Endothelial cell of umbilical vein (primary cell): ENCODE results near the gene SNAP25. TPM values are rescaled to one million over a fixed set of nuclear protein-coding genes. Genes with fewer than 3 reads are reported as not detected.

Source experiments
- BruUV-seq: library from RNA; stranded (reverse); fragments of 400-500 nt; replicated peaks from 2 replicates; lab custom pipeline; 2021; lab: Mats Ljungman, UMichigan
- CTCF ChIA-PET: fragments of 300-600, 350-600 bp; sonication (Branson Sonifier 250); formaldehyde crosslinking; loops from one replicate; lab custom pipeline; 2021; ENCODE audit warnings: antibody characterized with exemption, inconsistent platforms; lab: Charles Lee
- POLR2A ChIA-PET: fragments of 300-600, 350-600 bp; sonication (Branson Sonifier 250); formaldehyde crosslinking; loops from one replicate; lab custom pipeline; 2021; ENCODE audit warnings: antibody characterized with exemption, inconsistent platforms; lab: Charles Lee
- DNase-seq: peaks from one replicate; pipeline ENCODE4 v3.0.0-alpha.2; 2011; ENCODE audit warnings: low read depth, low spot score
- FAIRE-seq: peaks from 2 replicates; lab custom pipeline; 2011; peaks lifted over from hg19 to GRCh38; lab: Jason Lieb, UNC
- H2AFZ ChIP-seq: 2 replicates; pipeline ENCODE4 v1.6.0; 2012; ENCODE audit warnings: low read depth, low read length, control low read depth, inconsistent platforms
- H3K27ac ChIP-seq: 2 replicates; pipeline ENCODE4 v1.5.1; 2011; ENCODE audit warnings: low read depth, mild to moderate bottlenecking, control low read depth, low read length, moderate library complexity; ENCODE audit not compliant: insufficient read depth
- H3K27me3 ChIP-seq, 2 experiments: 2 replicates each; pipeline versions ENCODE4 v1.6.0 to v1.6.1; 2011; ENCODE audit warnings: low read length in 2 of 2, mixed read lengths in 1 of 2; ENCODE audit not compliant: control insufficient read depth in 2 of 2, insufficient read depth in 2 of 2
- H3K36me3 ChIP-seq, 2 experiments: 2 replicates in 1 of 2; 3 replicates in 1 of 2; pipeline ENCODE4 v1.5.1; 2011; ENCODE audit warnings: low read length in 2 of 2, mild to moderate bottlenecking in 1 of 2, moderate library complexity in 1 of 2; ENCODE audit not compliant: control insufficient read depth in 2 of 2, insufficient read depth in 2 of 2; ENCODE audit errors: extremely low read depth in 1 of 2
- H3K4me1 ChIP-seq: 3 replicates; pipeline ENCODE4 v1.5.1; 2011; ENCODE audit warnings: mild to moderate bottlenecking, low read length; ENCODE audit not compliant: control insufficient read depth, insufficient read depth; ENCODE audit errors: extremely low read depth
- H3K4me2 ChIP-seq: 2 replicates; pipeline ENCODE4 v1.6.1; 2011; ENCODE audit warnings: low read length, control low read depth, mixed read lengths; ENCODE audit not compliant: insufficient read depth
- H3K4me3 ChIP-seq, 3 experiments: fragments of 200-600 bp in 1 of 3; sonication (generic), shearing (Covaris generic) in 1 of 3; replicated peaks in 1 of 3; 2 replicates each; pipeline ENCODE4 v1.5.1; 2011 to 2016; ENCODE audit warnings: control low read depth in 3 of 3, low read length in 3 of 3, mild to moderate bottlenecking in 2 of 3, inconsistent platforms in 1 of 3, low read depth in 1 of 3, moderate library complexity in 1 of 3; ENCODE audit not compliant: insufficient read depth in 1 of 3
- H3K79me2 ChIP-seq: 2 replicates; pipeline ENCODE4 v1.6.0; 2012; ENCODE audit warnings: low read length, inconsistent platforms; ENCODE audit not compliant: control insufficient read depth, insufficient read depth
- H3K9ac ChIP-seq: replicated peaks from 2 replicates; pipeline ENCODE3; 2011; ENCODE audit warnings: low read length, control low read depth; ENCODE audit not compliant: insufficient read depth; ENCODE audit errors: extremely low read depth
- H3K9me1 ChIP-seq: replicated peaks from 3 replicates; pipeline ENCODE4 v1.6.0; 2011; ENCODE audit warnings: mild to moderate bottlenecking, low read length; ENCODE audit not compliant: control insufficient read depth, insufficient read depth; ENCODE audit errors: extremely low read depth
- H3K9me3 ChIP-seq: replicated peaks from 2 replicates; pipeline ENCODE4 v1.5.1; 2012; ENCODE audit warnings: low read length, inconsistent platforms; ENCODE audit not compliant: control insufficient read depth, insufficient read depth
- H4K20me1 ChIP-seq: replicated peaks from 2 replicates; pipeline ENCODE3; 2011; ENCODE audit warnings: mild to moderate bottlenecking, low read length; ENCODE audit not compliant: control insufficient read depth, insufficient read depth; ENCODE audit errors: extremely low read depth
- EZH2 ChIP-seq: IDR thresholded peaks from 2 replicates; pipeline ENCODE4 v1.6.1; 2012; ENCODE audit warnings: borderline replicate concordance, low read depth, mild to moderate bottlenecking, moderate library complexity, low read length, inconsistent platforms; ENCODE audit not compliant: severe bottlenecking
- FOS ChIP-seq: IDR thresholded peaks from 2 replicates; pipeline ENCODE4 v1.6.1; 2011; ENCODE audit warnings: mild to moderate bottlenecking, low read length, moderate library complexity, borderline replicate concordance; ENCODE audit not compliant: insufficient read depth
- GATA2 ChIP-seq: IDR thresholded peaks from 2 replicates; pipeline ENCODE4 v1.7.0; 2011; ENCODE audit warnings: low read depth, mild to moderate bottlenecking, moderate library complexity, mixed read lengths, low read length; ENCODE audit not compliant: insufficient read length, insufficient read depth
- JUN ChIP-seq: IDR thresholded peaks from 2 replicates; pipeline ENCODE4 v1.6.1; 2011; ENCODE audit warnings: borderline replicate concordance, low read depth; ENCODE audit not compliant: insufficient read length, insufficient read depth
- MYC ChIP-seq: IDR thresholded peaks from one replicate; pipeline ENCODE4 v1.6.1; 2011; ENCODE audit warnings: mild to moderate bottlenecking, low read depth, low read length
- POLR2A ChIP-seq: IDR thresholded peaks from 2 replicates; pipeline ENCODE4 v1.6.1; 2012; ENCODE audit warnings: low read depth, mild to moderate bottlenecking, control low read depth, low read length
- POLR2AphosphoS5 ChIP-seq: IDR thresholded peaks from 2 replicates; pipeline ENCODE4 v1.6.1; 2012; ENCODE audit warnings: low read depth, mild to moderate bottlenecking, control low read depth, low read length, moderate library complexity; ENCODE audit not compliant: insufficient read depth
- dilution Hi-C: fragments of 300-500 bp; cut with MboI; formaldehyde crosslinking; loops from one replicate; pipeline ENCODE4 v1.15.0; 2019; ENCODE audit warnings: low sequenced_read_pairs; ENCODE audit not compliant: extremely low pct_ligation_motif_present
- intact Hi-C: fragments of 100-400 bp; cut with micrococcal nuclease; formaldehyde crosslinking; loops from one replicate; pipeline ENCODE4 v1.10.0; 2022
- polyA plus RNA-seq, 4 experiments: library from polyadenylated mRNA; depleted of rRNA in 3 of 4; stranded (reverse) in 3 of 4; unstranded in 1 of 4; fragments of >200 nt; gene quantifications; 2 replicates each; pipeline versions ENCODE4 v1.2.1 to v1.2.3, GENCODE V29; 2011 to 2012; ENCODE audit warnings: missing spikeins in 1 of 4
- total RNA-seq: library from RNA; stranded (reverse); gene quantifications from 2 replicates; pipeline ENCODE4 v1.2.3, GENCODE V29; 2021
- TF ChIP-seq, protein P1 (sequence below): IDR thresholded peaks from 2 replicates; pipeline ENCODE4 v1.6.1; 2011; ENCODE audit not compliant: insufficient read depth, insufficient read length
- TF ChIP-seq, protein P2 (sequence below), 2 donors: IDR thresholded peaks; 1 replicate in 1 of 2; 2 replicates in 1 of 2; pipeline ENCODE4 v1.5.1; 2011; ENCODE audit warnings: low read length in 2 of 2, mild to moderate bottlenecking in 2 of 2, moderate library complexity in 2 of 2, control low read depth in 1 of 2, inconsistent platforms in 1 of 2, low read depth in 1 of 2; ENCODE audit not compliant: insufficient read depth in 1 of 2; ENCODE audit errors: extremely low read depth in 1 of 2

The SNAP25 gene
- total and polyA plus RNA-seq, 2 donors (not counting 3 experiments of a cell fraction or from before 2014, with no cell fraction given): 3.9 to 4.4 TPM

- DNase-seq (no peak), FAIRE-seq (no peak)
- Histone ChIP-seq H3K27ac (no peak overlapping the region), H2AFZ (no peak overlapping the region), H3K36me3 (no peaks in the 10 kb centered on the region), H3K79me2 (no peaks in the 10 kb centered on the region), H3K4me2 (no peak overlapping the region), H3K4me3 (no peak overlapping the region), H3K9me1 (no peaks in the 10 kb centered on the region), H4K20me1 (no peaks in the 10 kb centered on the region), H3K4me1 (no peaks in the 10 kb centered on the region), H3K9me3 (no peaks in the 10 kb centered on the region), H3K9ac (no peak overlapping the region), H3K27me3 (peaks cover 3 to 6% of the 10 kb centered on the region in 2 experiments)
- TF ChIP-seq JUN: no peak
- no peak for TF ChIP-seq FOS
- TF ChIP-seq POLR2A: no peak
- TF ChIP-seq, protein P1, sequence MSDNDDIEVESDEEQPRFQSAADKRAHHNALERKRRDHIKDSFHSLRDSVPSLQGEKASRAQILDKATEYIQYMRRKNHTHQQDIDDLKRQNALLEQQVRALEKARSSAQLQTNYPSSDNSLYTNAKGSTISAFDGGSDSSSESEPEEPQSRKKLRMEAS: no peak
- TF ChIP-seq POLR2AphosphoS5: no peak
- TF ChIP-seq EZH2: no peak
- ChIA-PET POLR2A (no interaction called here), CTCF (no interaction called here)
- dilution Hi-C loops (no loop called here), intact Hi-C loops (no loop called here)
- BruUV-seq: no TSS peak
Observed at GRCh38 chr20:10228330-10228729, 9.7 kb downstream of the SNAP25 start.

DNA sequence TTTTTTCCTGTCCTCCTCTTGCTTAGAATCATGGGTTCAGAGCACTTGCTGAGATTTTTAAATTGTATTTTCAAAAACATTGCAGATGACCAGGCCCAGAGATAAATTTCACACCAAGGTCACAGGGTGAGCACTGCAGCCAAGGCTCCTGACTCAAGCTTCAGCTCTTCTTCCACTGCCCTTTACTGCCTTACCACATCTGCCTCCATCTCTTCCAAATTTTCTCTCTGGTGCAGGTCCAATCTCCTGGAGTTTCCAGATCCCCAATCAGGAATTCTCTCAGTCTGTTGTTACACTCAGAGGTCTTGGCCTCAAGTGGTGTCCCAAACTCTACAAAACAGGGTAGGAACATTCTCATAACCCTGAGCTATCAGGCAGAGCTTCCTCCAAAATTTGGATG is 12.7 kb downstream of the SNAP25 start:
- Histone ChIP-seq H3K79me2 (no peaks in the 10 kb centered on the region), H3K27ac (no peak overlapping the region), H3K9ac (no peak overlapping the region), H3K9me1 (no peaks in the 10 kb centered on the region), H3K9me3 (no peaks in the 10 kb centered on the region), H2AFZ (no peak overlapping the region), H3K4me2 (no peak overlapping the region), H3K27me3 (peaks cover 3 to 6% of the 10 kb centered on the region in 2 experiments), H3K36me3 (no peaks in the 10 kb centered on the region), H4K20me1 (no peaks in the 10 kb centered on the region), H3K4me3 (no peak overlapping the region), H3K4me1 (no peaks in the 10 kb centered on the region)
- dilution Hi-C loops: no loop called here
- POLR2A ChIA-PET: no interaction called here
- BruUV-seq: no TSS peak
- CTCF ChIA-PET: no interaction called here
- TF ChIP-seq JUN (no peak), POLR2AphosphoS5 (no peak), POLR2A (no peak), FOS (no peak), GATA2 (no peak), EZH2 (no peak), MYC (no peak)
- TF ChIP-seq, protein P1: no peak
- TF ChIP-seq, protein P2, sequence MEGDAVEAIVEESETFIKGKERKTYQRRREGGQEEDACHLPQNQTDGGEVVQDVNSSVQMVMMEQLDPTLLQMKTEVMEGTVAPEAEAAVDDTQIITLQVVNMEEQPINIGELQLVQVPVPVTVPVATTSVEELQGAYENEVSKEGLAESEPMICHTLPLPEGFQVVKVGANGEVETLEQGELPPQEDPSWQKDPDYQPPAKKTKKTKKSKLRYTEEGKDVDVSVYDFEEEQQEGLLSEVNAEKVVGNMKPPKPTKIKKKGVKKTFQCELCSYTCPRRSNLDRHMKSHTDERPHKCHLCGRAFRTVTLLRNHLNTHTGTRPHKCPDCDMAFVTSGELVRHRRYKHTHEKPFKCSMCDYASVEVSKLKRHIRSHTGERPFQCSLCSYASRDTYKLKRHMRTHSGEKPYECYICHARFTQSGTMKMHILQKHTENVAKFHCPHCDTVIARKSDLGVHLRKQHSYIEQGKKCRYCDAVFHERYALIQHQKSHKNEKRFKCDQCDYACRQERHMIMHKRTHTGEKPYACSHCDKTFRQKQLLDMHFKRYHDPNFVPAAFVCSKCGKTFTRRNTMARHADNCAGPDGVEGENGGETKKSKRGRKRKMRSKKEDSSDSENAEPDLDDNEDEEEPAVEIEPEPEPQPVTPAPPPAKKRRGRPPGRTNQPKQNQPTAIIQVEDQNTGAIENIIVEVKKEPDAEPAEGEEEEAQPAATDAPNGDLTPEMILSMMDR (IDR thresholded peaks at IDR 0.05; ENCODE audit: extremely low read depth in 1 of 2, insufficient read depth in 1 of 2, low read depth in 1 of 2, low read length in 2 of 2): no peak
- intact Hi-C loops: no loop called here
- no peak for DNase-seq
- no peak for FAIRE-seq
